Measurements from ENCODE around the gene CYB561D2. TPM values are rescaled to one million over a fixed set of nuclear protein-coding genes. Genes with fewer than 3 reads are reported as not detected.

Gene CYB561D2
- total and polyA plus RNA-seq, 9 of the 15 experiments (the other 6 are each of a cell fraction or from before 2014, with no cell fraction given), result 4.2 to 16.6 (median 9.4) TPM

DNA sequence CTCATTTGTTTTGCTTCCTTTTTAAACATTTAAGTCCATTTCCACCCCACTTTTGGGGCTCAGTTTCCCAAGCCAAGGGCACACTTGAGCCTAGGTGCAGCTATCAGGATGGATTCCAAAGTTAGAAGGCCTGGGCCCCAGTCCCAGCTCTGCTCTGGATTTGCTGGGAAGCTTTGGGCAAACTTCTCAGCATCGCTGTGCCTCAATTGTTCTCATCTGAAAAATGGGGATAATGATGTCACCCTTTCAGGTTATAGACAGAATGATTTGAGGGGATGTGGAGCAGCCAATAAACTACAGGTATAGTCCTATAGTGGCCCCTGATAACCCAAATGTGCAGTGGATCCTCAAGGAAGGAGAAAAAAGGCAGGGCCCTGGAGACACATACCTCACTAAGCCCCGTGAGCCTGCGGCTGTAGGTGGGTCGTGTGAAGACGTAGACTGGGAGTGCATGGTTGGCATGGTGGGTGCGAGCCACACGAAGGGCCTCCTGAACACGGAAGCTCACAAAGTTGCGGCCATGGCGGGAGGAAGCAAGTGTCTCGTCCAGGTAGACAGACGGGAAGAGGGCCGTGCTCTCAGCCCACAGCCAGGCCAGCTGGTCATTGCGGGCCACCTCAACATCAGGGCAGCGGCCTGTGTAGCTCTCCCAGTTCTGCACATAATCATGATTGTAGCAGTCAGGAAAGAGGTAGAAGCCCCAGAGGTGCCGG is 31.3 kb upstream of the CYB561D2 start:
- BruUV-seq (replicated peaks), result no TSS peak
- in situ Hi-C loops (cut with MboI) (no loop called here), intact Hi-C loops (cut with micrococcal nuclease) (no loop called here)
- Histone ChIP-seq H3K4me1 (replicated peaks in 1 of 2; ENCODE audit: control insufficient read depth in 2 of 2, insufficient read depth in 2 of 2, low read length in 2 of 2) (peaks cover 33 to 77% of the 10 kb centered on the region in 2 experiments), H4K20me1 (replicated peaks; ENCODE audit: control insufficient read depth, insufficient read depth, low read length) (no peaks in the 10 kb centered on the region), H3K27ac (ENCODE audit: extremely low read depth, low read depth, low read length) (no peak overlapping the region; the same call in 2 of the 3 replicates), H3K4me2 (ENCODE audit: insufficient read depth, low read length) (no peak overlapping the region), H3K9me3 (replicated peaks; ENCODE audit: control insufficient read depth, insufficient read depth, low read depth, low read length) (no peaks in the 10 kb centered on the region), H2AFZ (ENCODE audit: low read depth, low read length) (no peak overlapping the region), H3K79me2 (ENCODE audit: control insufficient read depth, insufficient read depth, low read length) (peaks cover 22% of the 10 kb centered on the region), H3K27me3 (ENCODE audit: control insufficient read depth in 2 of 2, insufficient read depth in 2 of 2, low read length in 2 of 2) (no peaks in the 10 kb centered on the region), H3K4me3 (no peak overlapping the region), H3K9ac (ENCODE audit: insufficient read depth in 1 of 2, low read depth in 2 of 2, low read length in 2 of 2) (peak overlapping the region in 1 of 2 experiments; percentile 98; a peak in 2 of 4 replicates), H3K36me3 (ENCODE audit: control insufficient read depth, insufficient read depth, low read length) (peaks cover 23% of the 10 kb centered on the region; the same call in 2 of the 3 replicates), H3K9me1 (ENCODE audit: control insufficient read depth, insufficient read depth, low read length) (no peaks in the 10 kb centered on the region)
- WGBS (ENCODE audit: insufficient coverage, low coverage, missing lambda C conversion rate), result 91% methylated on average over 15 of the region's 16 CpGs
- CTCF ChIA-PET (ENCODE audit: low intra/inter-chr PET ratio), result no interaction called here
- no peak for TF ChIP-seq ESRRA (IDR thresholded peaks at IDR 0.05; ENCODE audit: borderline replicate concordance, low read depth)
- no peak for TF ChIP-seq ZNF780A (CRISPR knock-in tag; IDR thresholded peaks at IDR 0.05)
- 0 out of 4 replicates have a peak, but pooled peaks of 1 of the 2 experiments have one; percentile 35 for TF ChIP-seq RCOR1 (IDR thresholded peaks at IDR 0.05; ENCODE audit: borderline replicate concordance in 1 of 2, low read depth in 2 of 2, low read length in 2 of 2)
- peak; percentile 84 for TF ChIP-seq BCOR (IDR thresholded peaks at IDR 0.05)
- peak; percentile 35 to 57; a peak in 2 of 4 replicates for TF ChIP-seq KDM1A (IDR thresholded peaks at IDR 0.05)
- TF ChIP-seq RBM25 (IDR thresholded peaks at IDR 0.05; ENCODE audit: low read depth, low read length, severe bottlenecking), result peak; percentile 87
- DNase-seq (ENCODE audit: extremely low read depth in 1 of 4, low spot score in 3 of 4) (no peak), ATAC-seq (no peak), FAIRE-seq (no peak)
- POLR2A ChIA-PET, result interaction anchor here (0.6 to 1.2 kb wide), 7 partner anchors 9 to 474 kb away, joined by 3 to 5 read pairs (median 3); partner anchors contain the start of genes HYAL1, IFRD2 and TUSC2
